Measurements from ENCODE around the gene BABAM2.

The BABAM2 gene

DNA sequence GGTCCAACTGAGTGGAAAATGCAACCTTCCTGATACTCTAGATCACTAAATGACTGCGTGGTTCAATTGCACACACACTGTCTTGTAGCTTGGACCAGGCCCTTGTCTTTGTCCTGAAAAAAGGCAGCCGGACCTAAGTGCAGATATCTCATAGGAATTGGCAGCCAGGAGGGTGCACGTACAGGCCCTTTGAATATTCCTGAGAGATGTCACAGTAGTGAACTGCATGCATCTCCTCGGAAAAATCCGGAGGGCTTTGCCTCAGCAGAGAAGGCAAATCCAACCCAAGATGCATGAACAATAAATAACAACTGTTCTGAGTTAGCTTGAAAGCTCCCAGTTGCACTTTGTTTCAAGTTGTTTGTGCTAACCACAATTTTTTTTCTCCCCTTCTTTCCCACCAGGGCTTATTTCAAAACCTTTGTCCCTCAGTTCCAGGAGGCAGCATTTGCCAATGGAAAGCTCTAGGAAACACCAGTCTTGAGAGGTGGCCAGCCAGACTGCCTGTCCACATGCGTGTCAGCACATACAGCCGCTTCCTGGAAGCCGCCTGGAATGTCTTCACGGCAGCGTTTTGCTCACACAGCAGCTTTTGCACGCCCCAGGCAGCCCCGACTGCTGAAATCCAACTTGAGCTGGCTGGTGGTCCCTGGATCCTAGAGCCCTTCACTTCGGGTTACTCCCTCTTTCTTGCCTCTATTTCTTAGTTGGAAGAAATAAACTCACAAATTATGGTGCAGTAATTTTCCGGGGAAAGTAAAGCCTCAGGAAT, 447.7 kb downstream of the BABAM2 start:
- no peak for ATAC-seq (ENCODE audit: insufficient read depth, low read depth)
- no peak overlapping the region for H3K4me3 ChIP-seq (ENCODE audit: low read depth in 1 of 2, low read length in 2 of 2)
- H3K79me2 ChIP-seq (ENCODE audit: insufficient read depth, low read length) = no peaks in the 10 kb centered on the region
- H2AFZ ChIP-seq (ENCODE audit: low read depth, low read length) = no peak overlapping the region
- H3K27me3 ChIP-seq (ENCODE audit: insufficient read depth, low read length, poor library complexity) = no peaks in the 10 kb centered on the region
- H3K9ac ChIP-seq (ENCODE audit: low read depth, low read length) = no peak overlapping the region
- TF ChIP-seq, protein P1, sequence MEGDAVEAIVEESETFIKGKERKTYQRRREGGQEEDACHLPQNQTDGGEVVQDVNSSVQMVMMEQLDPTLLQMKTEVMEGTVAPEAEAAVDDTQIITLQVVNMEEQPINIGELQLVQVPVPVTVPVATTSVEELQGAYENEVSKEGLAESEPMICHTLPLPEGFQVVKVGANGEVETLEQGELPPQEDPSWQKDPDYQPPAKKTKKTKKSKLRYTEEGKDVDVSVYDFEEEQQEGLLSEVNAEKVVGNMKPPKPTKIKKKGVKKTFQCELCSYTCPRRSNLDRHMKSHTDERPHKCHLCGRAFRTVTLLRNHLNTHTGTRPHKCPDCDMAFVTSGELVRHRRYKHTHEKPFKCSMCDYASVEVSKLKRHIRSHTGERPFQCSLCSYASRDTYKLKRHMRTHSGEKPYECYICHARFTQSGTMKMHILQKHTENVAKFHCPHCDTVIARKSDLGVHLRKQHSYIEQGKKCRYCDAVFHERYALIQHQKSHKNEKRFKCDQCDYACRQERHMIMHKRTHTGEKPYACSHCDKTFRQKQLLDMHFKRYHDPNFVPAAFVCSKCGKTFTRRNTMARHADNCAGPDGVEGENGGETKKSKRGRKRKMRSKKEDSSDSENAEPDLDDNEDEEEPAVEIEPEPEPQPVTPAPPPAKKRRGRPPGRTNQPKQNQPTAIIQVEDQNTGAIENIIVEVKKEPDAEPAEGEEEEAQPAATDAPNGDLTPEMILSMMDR (IDR thresholded peaks at IDR 0.05; ENCODE audit: borderline replicate concordance, extremely low read depth, low read length, poor library complexity, severe bottlenecking) = no peak
- no peak for TF ChIP-seq EZH2 (IDR thresholded peaks at IDR 0.05; ENCODE audit: borderline replicate concordance, low read depth, low read length, severe bottlenecking)
- no peak overlapping the region for H3K4me2 ChIP-seq (ENCODE audit: insufficient read depth, low read length)
- H3K4me1 ChIP-seq (ENCODE audit: insufficient read depth, low read length) = no peaks in the 10 kb centered on the region
- no peak for DNase-seq
- H3K27ac ChIP-seq (ENCODE audit: low read length) = no peak overlapping the region
- no peaks in the 10 kb centered on the region for H3K9me3 ChIP-seq (ENCODE audit: insufficient read depth, low read length, severe bottlenecking)
- H3K36me3 ChIP-seq (ENCODE audit: insufficient read depth, low read length) = no peaks in the 10 kb centered on the region
- H4K20me1 ChIP-seq (ENCODE audit: insufficient read depth, low read length) = no peaks in the 10 kb centered on the region

DNA sequence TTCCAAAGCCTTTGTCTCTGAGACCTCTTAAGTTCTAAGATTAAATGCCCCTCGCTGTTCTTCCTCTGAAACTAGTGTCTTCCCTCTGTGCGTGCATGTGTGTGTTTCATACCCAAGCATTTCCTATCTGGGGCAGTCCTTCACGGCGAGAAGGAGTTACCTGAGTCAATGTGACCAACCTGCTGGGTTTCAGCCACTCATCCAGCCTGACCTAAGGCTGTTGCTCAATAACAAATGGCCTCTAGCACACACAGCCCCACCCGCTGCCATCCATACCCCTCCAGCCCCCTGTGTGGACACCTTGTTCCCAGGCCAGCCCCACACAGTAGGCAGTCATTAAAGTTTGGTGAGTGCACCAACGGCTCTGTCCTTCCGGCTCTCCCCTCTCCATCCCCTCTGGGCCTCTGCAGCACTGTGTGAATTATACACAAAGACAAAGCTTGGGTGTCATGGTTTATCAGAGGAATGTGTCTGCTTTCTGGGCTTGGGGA, 448.3 kb downstream of the BABAM2 start:
- H3K27me3 ChIP-seq (ENCODE audit: insufficient read depth, low read length, poor library complexity) = no peaks in the 10 kb centered on the region
- H3K79me2 ChIP-seq (ENCODE audit: insufficient read depth, low read length) = no peaks in the 10 kb centered on the region
- no peaks in the 10 kb centered on the region for H3K36me3 ChIP-seq (ENCODE audit: insufficient read depth, low read length)
- H3K27ac ChIP-seq (ENCODE audit: low read length) = no peak overlapping the region
- H3K4me3 ChIP-seq (ENCODE audit: low read depth in 1 of 2, low read length in 2 of 2) = no peak overlapping the region
- ATAC-seq (ENCODE audit: insufficient read depth, low read depth) (no peak), DNase-seq (no peak)
- H3K9me3 ChIP-seq (ENCODE audit: insufficient read depth, low read length, severe bottlenecking) = no peaks in the 10 kb centered on the region
- no peaks in the 10 kb centered on the region for H4K20me1 ChIP-seq (ENCODE audit: insufficient read depth, low read length)
- no peak overlapping the region for H2AFZ ChIP-seq (ENCODE audit: low read depth, low read length)
- H3K4me2 ChIP-seq (ENCODE audit: insufficient read depth, low read length) = no peak overlapping the region
- H3K4me1 ChIP-seq (ENCODE audit: insufficient read depth, low read length) = no peaks in the 10 kb centered on the region
- no peak overlapping the region for H3K9ac ChIP-seq (ENCODE audit: low read depth, low read length)
- TF ChIP-seq, protein P1 (IDR thresholded peaks at IDR 0.05; ENCODE audit: borderline replicate concordance, extremely low read depth, low read length, poor library complexity, severe bottlenecking) = no peak
- TF ChIP-seq EZH2 (IDR thresholded peaks at IDR 0.05; ENCODE audit: borderline replicate concordance, low read depth, low read length, severe bottlenecking) = no peak

DNA sequence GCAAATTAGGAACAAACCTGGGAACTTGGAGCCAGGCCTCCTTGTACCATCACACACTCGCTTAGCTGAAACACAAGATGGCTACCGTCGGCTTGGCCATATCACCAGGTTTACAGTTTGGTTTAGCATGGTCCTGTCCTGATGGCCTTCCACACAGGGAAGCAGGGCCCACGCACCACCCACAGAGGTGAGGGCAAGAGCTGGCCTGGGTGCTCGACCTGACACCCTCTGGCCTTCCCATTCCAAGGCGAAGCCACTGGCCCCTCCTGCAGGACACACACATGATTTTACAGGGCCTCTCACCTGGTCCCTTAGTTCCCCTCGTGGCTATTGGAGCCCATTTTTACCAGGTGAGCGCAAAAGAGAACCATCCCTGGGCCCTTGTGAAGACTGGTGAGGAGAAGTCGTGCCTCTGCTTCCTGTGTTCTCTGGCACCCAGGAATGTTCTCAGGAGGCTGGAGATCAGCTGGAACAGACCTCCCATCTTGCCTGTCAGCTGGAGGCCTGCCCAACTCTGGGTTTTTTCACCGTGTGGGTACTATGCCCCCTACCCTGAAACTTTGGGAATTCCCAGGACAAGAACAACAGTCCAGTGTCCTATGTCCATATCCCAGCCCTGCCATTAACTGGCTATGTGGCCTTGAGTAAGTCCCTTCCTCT, 449.1 kb downstream of the BABAM2 start:
- H3K79me2 ChIP-seq (ENCODE audit: insufficient read depth, low read length) = no peaks in the 10 kb centered on the region
- H3K9ac ChIP-seq (ENCODE audit: low read depth, low read length) = no peak overlapping the region
- H4K20me1 ChIP-seq (ENCODE audit: insufficient read depth, low read length) = no peaks in the 10 kb centered on the region
- no peak for TF ChIP-seq EZH2 (IDR thresholded peaks at IDR 0.05; ENCODE audit: borderline replicate concordance, low read depth, low read length, severe bottlenecking)
- TF ChIP-seq, protein P1 (IDR thresholded peaks at IDR 0.05; ENCODE audit: borderline replicate concordance, extremely low read depth, low read length, poor library complexity, severe bottlenecking) = no peak
- no peaks in the 10 kb centered on the region for H3K27me3 ChIP-seq (ENCODE audit: insufficient read depth, low read length, poor library complexity)
- H3K9me3 ChIP-seq (ENCODE audit: insufficient read depth, low read length, severe bottlenecking) = no peaks in the 10 kb centered on the region
- H3K27ac ChIP-seq (ENCODE audit: low read length) = no peak overlapping the region
- no peak overlapping the region for H2AFZ ChIP-seq (ENCODE audit: low read depth, low read length)
- H3K36me3 ChIP-seq (ENCODE audit: insufficient read depth, low read length) = no peaks in the 10 kb centered on the region
- no peak overlapping the region for H3K4me2 ChIP-seq (ENCODE audit: insufficient read depth, low read length)
- no peak for DNase-seq
- ATAC-seq (ENCODE audit: insufficient read depth, low read depth) = no peak
- H3K4me3 ChIP-seq (ENCODE audit: low read depth in 1 of 2, low read length in 2 of 2) = no peak overlapping the region
- H3K4me1 ChIP-seq (ENCODE audit: insufficient read depth, low read length) = no peaks in the 10 kb centered on the region

Measured in DND-41 (cell line).